ENCODE results near the gene SLC12A7. TPM values are rescaled to one million over a fixed set of nuclear protein-coding genes. Genes with fewer than 3 reads are reported as not detected.

Gene SLC12A7
- total RNA-seq, 1 donor from 2014 or later, result 49.5 TPM

- no peak overlapping the region for H3K4me3 ChIP-seq
Measured at GRCh38 chr5:1135696-1136525, 24.0 kb upstream of the SLC12A7 start.

GRCh38 chr5:1134478-1134877, 22.6 kb upstream of the SLC12A7 start:
- no peak overlapping the region for H3K27ac ChIP-seq
- ATAC-seq (no peak), DNase-seq (no peak)
- no peaks in the 10 kb centered on the region for H3K9me3 ChIP-seq
- no peak for TF ChIP-seq CTCF (IDR thresholded peaks at IDR 0.05)
- no peaks in the 10 kb centered on the region for H3K27me3 ChIP-seq (ENCODE audit: low read depth)
- H3K36me3 ChIP-seq, result no peaks in the 10 kb centered on the region
- H3K4me3 ChIP-seq, result no peak overlapping the region
- intact Hi-C loops (cut with DNase I), result no loop called here
- no peaks in the 10 kb centered on the region for H3K4me1 ChIP-seq

More at GRCh38 chr5:1135696-1136525, 24.0 kb upstream of the SLC12A7 start:
- ATAC-seq, result no peak
- intact Hi-C loops (cut with DNase I), result no loop called here
- Histone ChIP-seq H3K27me3 (ENCODE audit: low read depth) (peaks cover 4% of the 10 kb centered on the region), H3K27ac (no peak overlapping the region), H3K36me3 (no peaks in the 10 kb centered on the region), H3K4me1 (peaks cover 5% of the 10 kb centered on the region), H3K9me3 (no peaks in the 10 kb centered on the region)
- DNase-seq, result no peak
- TF ChIP-seq CTCF (IDR thresholded peaks at IDR 0.05), result no peak

GRCh38 chr5:1133510-1134201, 21.8 kb upstream of the SLC12A7 start:
- intact Hi-C loops (cut with DNase I), result no loop called here
- H3K27me3 ChIP-seq (ENCODE audit: low read depth), result no peaks in the 10 kb centered on the region
- no peaks in the 10 kb centered on the region for H3K36me3 ChIP-seq
- peaks cover 4% of the 10 kb centered on the region for H3K4me1 ChIP-seq
- no peak overlapping the region for H3K27ac ChIP-seq
- no peaks in the 10 kb centered on the region for H3K9me3 ChIP-seq
- no peak for DNase-seq
- H3K4me3 ChIP-seq, result no peak overlapping the region
- no peak for ATAC-seq
- no peak for TF ChIP-seq CTCF (IDR thresholded peaks at IDR 0.05)

GRCh38 chr5:1133108-1133507, 21.2 kb upstream of the SLC12A7 start:
- no peak overlapping the region for H3K4me3 ChIP-seq
- no peaks in the 10 kb centered on the region for H3K9me3 ChIP-seq
- H3K27ac ChIP-seq, result no peak overlapping the region
- no peak for TF ChIP-seq CTCF (IDR thresholded peaks at IDR 0.05)
- H3K36me3 ChIP-seq, result no peaks in the 10 kb centered on the region
- ATAC-seq (no peak), DNase-seq (no peak)
- no peaks in the 10 kb centered on the region for H3K27me3 ChIP-seq (ENCODE audit: low read depth)
- H3K4me1 ChIP-seq, result peaks cover 10% of the 10 kb centered on the region
- intact Hi-C loops (cut with DNase I), result no loop called here

- intact Hi-C loops (cut with DNase I), result no loop called here
- peaks cover 14% of the 10 kb centered on the region for H3K4me1 ChIP-seq
Measured at GRCh38 chr5:1132570-1132969, 20.7 kb upstream of the SLC12A7 start.

More at GRCh38 chr5:1132570-1132969, 20.7 kb upstream of the SLC12A7 start:
- TF ChIP-seq CTCF (IDR thresholded peaks at IDR 0.05), result no peak
- H3K27me3 ChIP-seq (ENCODE audit: low read depth), result no peaks in the 10 kb centered on the region
- no peaks in the 10 kb centered on the region for H3K9me3 ChIP-seq
- no peak for ATAC-seq
- no peak for DNase-seq
- no peaks in the 10 kb centered on the region for H3K36me3 ChIP-seq
- H3K4me3 ChIP-seq, result no peak overlapping the region
- H3K27ac ChIP-seq, result no peak overlapping the region
